ENCODE data around the gene CEP85. TPM values are rescaled to one million over a fixed set of nuclear protein-coding genes. Genes with fewer than 3 reads are reported as not detected.

CEP85 gene
- total RNA-seq, 1 donor from 2014 or later = 10.3 TPM

DNA sequence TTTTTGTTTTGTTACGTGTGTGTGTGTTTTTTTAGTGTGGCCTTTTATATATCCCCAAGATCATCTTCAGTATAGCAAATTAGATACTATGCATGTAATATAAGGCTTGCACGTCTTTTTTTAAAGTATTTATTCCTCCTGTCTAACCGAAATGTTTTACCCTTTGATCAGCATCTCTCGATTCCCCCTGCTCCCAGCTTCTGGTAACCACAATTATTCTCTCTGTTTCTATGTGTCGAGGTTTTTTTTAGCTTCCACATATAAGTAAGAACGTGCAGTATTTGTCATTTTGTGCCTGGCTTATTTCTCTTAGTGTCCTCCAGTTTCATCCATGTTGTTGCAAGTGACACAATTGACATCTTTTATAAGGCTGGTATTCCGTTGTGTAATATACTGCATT is 18.7 kb downstream of the CEP85 start:
- TF ChIP-seq, protein P1, sequence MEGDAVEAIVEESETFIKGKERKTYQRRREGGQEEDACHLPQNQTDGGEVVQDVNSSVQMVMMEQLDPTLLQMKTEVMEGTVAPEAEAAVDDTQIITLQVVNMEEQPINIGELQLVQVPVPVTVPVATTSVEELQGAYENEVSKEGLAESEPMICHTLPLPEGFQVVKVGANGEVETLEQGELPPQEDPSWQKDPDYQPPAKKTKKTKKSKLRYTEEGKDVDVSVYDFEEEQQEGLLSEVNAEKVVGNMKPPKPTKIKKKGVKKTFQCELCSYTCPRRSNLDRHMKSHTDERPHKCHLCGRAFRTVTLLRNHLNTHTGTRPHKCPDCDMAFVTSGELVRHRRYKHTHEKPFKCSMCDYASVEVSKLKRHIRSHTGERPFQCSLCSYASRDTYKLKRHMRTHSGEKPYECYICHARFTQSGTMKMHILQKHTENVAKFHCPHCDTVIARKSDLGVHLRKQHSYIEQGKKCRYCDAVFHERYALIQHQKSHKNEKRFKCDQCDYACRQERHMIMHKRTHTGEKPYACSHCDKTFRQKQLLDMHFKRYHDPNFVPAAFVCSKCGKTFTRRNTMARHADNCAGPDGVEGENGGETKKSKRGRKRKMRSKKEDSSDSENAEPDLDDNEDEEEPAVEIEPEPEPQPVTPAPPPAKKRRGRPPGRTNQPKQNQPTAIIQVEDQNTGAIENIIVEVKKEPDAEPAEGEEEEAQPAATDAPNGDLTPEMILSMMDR (IDR thresholded peaks at IDR 0.05) = no peak
- intact Hi-C loops (cut with DNase I) = no loop called here
- peaks cover 19% of the 10 kb centered on the region for H3K36me3 ChIP-seq

DNA sequence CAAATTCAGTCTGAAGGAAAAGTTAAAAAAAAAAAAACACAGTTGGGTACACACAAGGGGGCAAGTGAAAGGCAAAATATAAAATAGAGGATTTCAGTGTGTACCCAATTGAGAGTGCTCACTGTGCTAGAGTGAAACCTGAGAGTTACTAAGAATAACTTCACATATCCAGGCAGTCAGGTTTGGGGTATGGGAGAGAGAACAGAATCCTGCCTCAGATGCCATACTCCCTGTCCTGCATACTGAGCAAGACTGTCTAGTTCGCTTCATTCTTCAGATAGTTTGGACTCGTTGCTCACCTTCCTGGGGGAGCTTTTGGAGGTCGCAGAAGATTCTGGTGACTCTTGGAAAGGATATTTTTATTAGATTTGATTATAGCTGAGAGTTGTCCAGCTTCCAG is 20.4 kb downstream of the CEP85 start:
- Histone ChIP-seq H3K4me1 (no peaks in the 10 kb centered on the region), H3K27ac (no peak overlapping the region), H3K36me3 (peaks cover 34% of the 10 kb centered on the region), H3K27me3 (no peaks in the 10 kb centered on the region), H3K9me3 (no peaks in the 10 kb centered on the region), H3K4me3 (no peak overlapping the region)
- intact Hi-C loops (cut with DNase I) = no loop called here
- peak; percentile 38 for ATAC-seq
- TF ChIP-seq, protein P1 (IDR thresholded peaks at IDR 0.05) = no peak
- DNase-seq = no peak

More for the DNA sequence above, 18.7 kb downstream of the CEP85 start:
- no peak for DNase-seq
- H3K4me1 ChIP-seq = no peaks in the 10 kb centered on the region
- ATAC-seq = no peak
- no peaks in the 10 kb centered on the region for H3K27me3 ChIP-seq
- no peak overlapping the region for H3K27ac ChIP-seq
- H3K9me3 ChIP-seq = no peaks in the 10 kb centered on the region
- no peak overlapping the region for H3K4me3 ChIP-seq

DNA sequence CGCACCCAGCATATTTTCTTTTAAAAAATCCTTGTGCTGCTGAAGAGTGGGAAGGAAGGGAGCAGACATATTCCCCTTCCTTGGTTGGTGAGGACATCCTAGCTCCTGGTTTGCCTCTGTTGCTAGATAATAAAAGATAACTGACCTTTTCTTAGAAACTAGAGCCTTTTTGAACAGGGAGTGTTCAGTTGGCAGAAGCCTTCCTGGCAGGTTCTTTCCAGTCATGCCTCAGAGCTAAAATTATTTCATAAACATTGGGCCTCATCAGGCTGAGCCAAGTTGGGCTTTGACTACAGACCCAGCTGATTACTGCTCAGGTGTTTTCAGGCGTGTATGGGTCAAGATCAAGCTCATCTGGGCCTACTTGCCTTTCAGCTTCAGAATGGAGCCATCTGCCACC is 23.2 kb downstream of the CEP85 start:
- H3K27ac ChIP-seq = no peak overlapping the region
- H3K36me3 ChIP-seq = peaks cover 37% of the 10 kb centered on the region
- no peaks in the 10 kb centered on the region for H3K4me1 ChIP-seq
- intact Hi-C loops (cut with DNase I) = no loop called here
- TF ChIP-seq, protein P1 (IDR thresholded peaks at IDR 0.05) = no peak
- no peaks in the 10 kb centered on the region for H3K27me3 ChIP-seq
- no peak for ATAC-seq
- no peaks in the 10 kb centered on the region for H3K9me3 ChIP-seq
- no peak overlapping the region for H3K4me3 ChIP-seq
- no peak for DNase-seq

DNA sequence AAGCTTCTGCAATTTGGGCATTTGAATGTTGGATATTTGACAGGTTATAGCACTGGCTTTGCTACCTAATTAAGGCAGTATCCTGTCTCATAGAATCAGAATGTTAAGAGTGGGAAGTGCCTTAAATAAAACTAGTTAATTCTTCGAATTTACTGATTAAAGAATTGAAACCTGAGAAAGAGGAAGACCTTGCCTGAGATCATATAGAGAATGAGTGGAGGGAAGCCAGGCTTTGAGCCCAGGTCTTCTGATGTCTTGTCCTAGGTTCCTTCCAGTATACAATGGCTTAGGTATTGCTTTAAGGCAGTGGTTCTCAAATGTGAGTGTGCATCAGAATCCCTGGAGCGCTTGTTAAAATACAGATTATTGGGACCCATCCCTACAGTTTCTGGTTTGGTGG is 25.0 kb downstream of the CEP85 start:
- ATAC-seq = no peak
- intact Hi-C loops (cut with DNase I) = no loop called here
- Histone ChIP-seq H3K9me3 (no peaks in the 10 kb centered on the region), H3K27me3 (no peaks in the 10 kb centered on the region), H3K36me3 (peaks cover 50% of the 10 kb centered on the region), H3K27ac (no peak overlapping the region), H3K4me3 (no peak overlapping the region), H3K4me1 (no peaks in the 10 kb centered on the region)
- no peak for DNase-seq
- TF ChIP-seq, protein P1 (IDR thresholded peaks at IDR 0.05) = no peak

DNA sequence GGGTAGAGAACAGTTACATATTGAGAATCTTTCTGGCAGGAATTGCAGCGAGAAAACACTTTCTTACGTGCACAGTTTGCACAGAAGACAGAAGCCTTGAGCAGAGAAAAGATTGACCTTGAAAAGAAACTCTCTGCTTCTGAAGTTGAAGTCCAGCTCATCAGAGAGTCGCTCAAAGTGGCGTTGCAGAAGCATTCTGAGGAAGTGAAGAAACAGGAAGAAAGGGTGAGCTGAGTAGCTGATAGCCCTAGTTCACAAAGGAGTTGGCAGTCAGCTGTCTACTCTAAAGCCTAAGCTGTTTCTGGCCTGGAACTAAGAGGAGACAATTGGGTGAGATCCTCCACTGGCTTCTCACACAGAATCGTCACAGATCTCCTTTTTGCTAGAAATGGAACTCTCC is 25.6 kb downstream of the CEP85 start:
- DNase-seq = no peak
- H3K27me3 ChIP-seq = no peaks in the 10 kb centered on the region
- TF ChIP-seq, protein P1 (IDR thresholded peaks at IDR 0.05) = no peak
- no peaks in the 10 kb centered on the region for H3K9me3 ChIP-seq
- intact Hi-C loops (cut with DNase I) = no loop called here
- no peak overlapping the region for H3K27ac ChIP-seq
- no peaks in the 10 kb centered on the region for H3K4me1 ChIP-seq
- H3K36me3 ChIP-seq = peaks cover 55% of the 10 kb centered on the region
- no peak overlapping the region for H3K4me3 ChIP-seq
- peak; percentile 90 for ATAC-seq

DNA sequence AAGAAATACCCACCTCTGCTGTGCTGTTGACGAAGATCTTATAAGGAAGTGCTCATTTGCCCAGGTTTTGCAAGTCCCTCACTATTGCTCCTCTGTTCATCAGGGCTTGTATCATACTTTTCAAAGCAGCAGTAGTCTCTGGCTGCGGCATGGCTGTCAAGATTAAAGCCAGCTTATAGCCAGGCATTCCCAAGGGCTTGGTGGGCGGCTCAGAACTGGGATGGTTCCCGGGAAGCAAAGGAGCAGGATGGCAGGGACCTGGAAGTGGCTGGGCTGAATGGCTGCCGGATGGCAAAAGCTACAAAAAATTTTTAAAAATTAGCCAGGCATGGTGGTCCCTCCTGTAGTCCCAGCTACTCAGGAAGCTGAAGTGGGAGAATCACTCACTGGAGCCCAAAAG is 29.2 kb downstream of the CEP85 start:
- DNase-seq (no peak), ATAC-seq (no peak)
- no peaks in the 10 kb centered on the region for H3K4me1 ChIP-seq
- H3K9me3 ChIP-seq = no peaks in the 10 kb centered on the region
- intact Hi-C loops (cut with DNase I) = no loop called here
- TF ChIP-seq, protein P1 (IDR thresholded peaks at IDR 0.05) = no peak
- H3K27me3 ChIP-seq = no peaks in the 10 kb centered on the region
- H3K36me3 ChIP-seq = peaks cover 38% of the 10 kb centered on the region
- H3K4me3 ChIP-seq = no peak overlapping the region
- no peak overlapping the region for H3K27ac ChIP-seq

Data from upper lobe of right lung (tissue), 1 donor.